SK-N-SH (cell line): ENCODE results near the gene EEF2.

Experiments
- CHD2 ChIP-seq: fragments of 150-350 bp; IDR thresholded peaks from 2 replicates; pipeline ENCODE4 v1.6.1; 2018; ENCODE audit warnings: low read length; ENCODE audit not compliant: partially characterized antibody
- MXI1 ChIP-seq: IDR thresholded peaks from 2 replicates; pipeline ENCODE4 v1.6.1; 2012; ENCODE audit warnings: mild to moderate bottlenecking, low read depth, low read length, improper control_type of control experiment
- POLR2AphosphoS5 ChIP-seq: IDR thresholded peaks from 2 replicates; pipeline ENCODE4 v1.6.1; 2012; ENCODE audit warnings: low read depth, low read length
- RAD21 ChIP-seq: IDR thresholded peaks from 2 replicates; pipeline ENCODE4 v1.6.1; 2012; ENCODE audit warnings: mild to moderate bottlenecking, low read length
- TCF12 ChIP-seq: IDR thresholded peaks from 2 replicates; pipeline ENCODE4 v1.4.0; 2012
- YY1 ChIP-seq: IDR thresholded peaks from 2 replicates; pipeline ENCODE4 v1.4.0; 2012; ENCODE audit warnings: low read depth, mild to moderate bottlenecking
- TF ChIP-seq, protein P1 (sequence below): fragments of 200-600 bp; sonication (generic); IDR thresholded peaks from 2 replicates; pipeline ENCODE4 v1.6.1; 2017; ENCODE audit warnings: antibody characterized with exemption, mild to moderate bottlenecking, moderate library complexity
- TF ChIP-seq, protein P2 (sequence below): IDR thresholded peaks from 2 replicates; pipeline ENCODE4 v1.6.1; 2012; ENCODE audit warnings: mild to moderate bottlenecking, low read depth, low read length, moderate library complexity

DNA sequence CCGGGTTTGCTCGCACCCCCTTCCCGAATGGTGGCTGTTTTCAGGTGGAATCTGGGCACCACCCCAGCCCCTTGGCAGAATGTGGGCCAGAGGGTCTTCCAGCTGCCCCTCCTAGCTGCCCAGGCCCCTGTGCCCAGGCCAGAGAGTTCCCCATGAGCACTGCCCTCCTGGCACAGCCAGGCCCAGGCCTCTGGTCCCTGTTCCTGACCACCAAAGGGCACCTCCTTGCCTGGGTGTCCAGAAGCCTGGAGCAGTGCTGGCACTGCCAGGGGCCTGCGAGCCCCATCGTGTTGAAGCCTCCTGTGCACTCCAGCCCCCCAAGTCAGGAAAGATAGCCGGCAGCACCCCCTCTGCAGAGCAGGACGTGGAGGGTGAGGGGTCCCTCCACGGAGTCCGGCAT, 45.7 kb upstream of the EEF2 start:
- TF ChIP-seq, protein P1, sequence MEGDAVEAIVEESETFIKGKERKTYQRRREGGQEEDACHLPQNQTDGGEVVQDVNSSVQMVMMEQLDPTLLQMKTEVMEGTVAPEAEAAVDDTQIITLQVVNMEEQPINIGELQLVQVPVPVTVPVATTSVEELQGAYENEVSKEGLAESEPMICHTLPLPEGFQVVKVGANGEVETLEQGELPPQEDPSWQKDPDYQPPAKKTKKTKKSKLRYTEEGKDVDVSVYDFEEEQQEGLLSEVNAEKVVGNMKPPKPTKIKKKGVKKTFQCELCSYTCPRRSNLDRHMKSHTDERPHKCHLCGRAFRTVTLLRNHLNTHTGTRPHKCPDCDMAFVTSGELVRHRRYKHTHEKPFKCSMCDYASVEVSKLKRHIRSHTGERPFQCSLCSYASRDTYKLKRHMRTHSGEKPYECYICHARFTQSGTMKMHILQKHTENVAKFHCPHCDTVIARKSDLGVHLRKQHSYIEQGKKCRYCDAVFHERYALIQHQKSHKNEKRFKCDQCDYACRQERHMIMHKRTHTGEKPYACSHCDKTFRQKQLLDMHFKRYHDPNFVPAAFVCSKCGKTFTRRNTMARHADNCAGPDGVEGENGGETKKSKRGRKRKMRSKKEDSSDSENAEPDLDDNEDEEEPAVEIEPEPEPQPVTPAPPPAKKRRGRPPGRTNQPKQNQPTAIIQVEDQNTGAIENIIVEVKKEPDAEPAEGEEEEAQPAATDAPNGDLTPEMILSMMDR = no peak
- TF ChIP-seq POLR2AphosphoS5 (no peak), CHD2 (no peak), TCF12 (no peak), MXI1 (no peak), YY1 (no peak), RAD21 (no peak)
- TF ChIP-seq, protein P2, sequence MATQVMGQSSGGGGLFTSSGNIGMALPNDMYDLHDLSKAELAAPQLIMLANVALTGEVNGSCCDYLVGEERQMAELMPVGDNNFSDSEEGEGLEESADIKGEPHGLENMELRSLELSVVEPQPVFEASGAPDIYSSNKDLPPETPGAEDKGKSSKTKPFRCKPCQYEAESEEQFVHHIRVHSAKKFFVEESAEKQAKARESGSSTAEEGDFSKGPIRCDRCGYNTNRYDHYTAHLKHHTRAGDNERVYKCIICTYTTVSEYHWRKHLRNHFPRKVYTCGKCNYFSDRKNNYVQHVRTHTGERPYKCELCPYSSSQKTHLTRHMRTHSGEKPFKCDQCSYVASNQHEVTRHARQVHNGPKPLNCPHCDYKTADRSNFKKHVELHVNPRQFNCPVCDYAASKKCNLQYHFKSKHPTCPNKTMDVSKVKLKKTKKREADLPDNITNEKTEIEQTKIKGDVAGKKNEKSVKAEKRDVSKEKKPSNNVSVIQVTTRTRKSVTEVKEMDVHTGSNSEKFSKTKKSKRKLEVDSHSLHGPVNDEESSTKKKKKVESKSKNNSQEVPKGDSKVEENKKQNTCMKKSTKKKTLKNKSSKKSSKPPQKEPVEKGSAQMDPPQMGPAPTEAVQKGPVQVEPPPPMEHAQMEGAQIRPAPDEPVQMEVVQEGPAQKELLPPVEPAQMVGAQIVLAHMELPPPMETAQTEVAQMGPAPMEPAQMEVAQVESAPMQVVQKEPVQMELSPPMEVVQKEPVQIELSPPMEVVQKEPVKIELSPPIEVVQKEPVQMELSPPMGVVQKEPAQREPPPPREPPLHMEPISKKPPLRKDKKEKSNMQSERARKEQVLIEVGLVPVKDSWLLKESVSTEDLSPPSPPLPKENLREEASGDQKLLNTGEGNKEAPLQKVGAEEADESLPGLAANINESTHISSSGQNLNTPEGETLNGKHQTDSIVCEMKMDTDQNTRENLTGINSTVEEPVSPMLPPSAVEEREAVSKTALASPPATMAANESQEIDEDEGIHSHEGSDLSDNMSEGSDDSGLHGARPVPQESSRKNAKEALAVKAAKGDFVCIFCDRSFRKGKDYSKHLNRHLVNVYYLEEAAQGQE = no peak
